Right atrium auricular region (tissue), 2 donors: ENCODE results near the gene CDCP2. TPM values are rescaled to one million over a fixed set of nuclear protein-coding genes. Genes with fewer than 3 reads are reported as not detected.

ENCODE experiments used
- DNase-seq: peaks from one replicate; pipeline ENCODE4 v3.0.0-alpha.2; 2019; ENCODE audit warnings: low spot score
- H3K27ac ChIP-seq, 2 donors: fragments of 200-600 bp; sonication (generic); 1 replicate in 1 of 2; 2 replicates in 1 of 2; pipeline ENCODE4 v1.5.1; 2016 to 2019
- H3K27me3 ChIP-seq, 2 donors: fragments of 200-600 bp; sonication (generic); one replicate each; pipeline versions ENCODE4 v1.5.1 to v1.6.0; 2017 to 2019
- H3K36me3 ChIP-seq: fragments of 200-600 bp; sonication (generic); one replicate; pipeline ENCODE4 v1.5.1; 2016
- H3K4me1 ChIP-seq, 2 donors: fragments of 200-600 bp; sonication (generic); one replicate each; pipeline versions ENCODE4 v1.5.1 to v1.6.0; 2017 to 2019
- H3K4me3 ChIP-seq, 2 donors: fragments of 200-600 bp; sonication (generic); 1 replicate in 1 of 2; 2 replicates in 1 of 2; pipeline ENCODE4 v1.5.1; 2017 to 2019; ENCODE audit warnings: mild to moderate bottlenecking in 1 of 2, moderate library complexity in 1 of 2
- H3K9me3 ChIP-seq, 2 donors: fragments of 200-600 bp; sonication (generic); one replicate each; pipeline ENCODE4 v1.5.1; 2019
- total RNA-seq, 2 donors: library from RNA; depleted of rRNA; stranded (reverse); fragments of >200 nt; gene quantifications; one replicate each; pipeline ENCODE4 v1.1.0, GENCODE V29; 2016
- TF ChIP-seq, protein P1 (sequence below), 2 donors: fragments of 200-600 bp; sonication (generic); IDR thresholded peaks; one replicate each; pipeline ENCODE4 v1.5.1; 2019; ENCODE audit warnings: antibody characterized with exemption in 2 of 2

The CDCP2 gene
- total RNA-seq, 2 donors from 2014 or later: not detected

DNA sequence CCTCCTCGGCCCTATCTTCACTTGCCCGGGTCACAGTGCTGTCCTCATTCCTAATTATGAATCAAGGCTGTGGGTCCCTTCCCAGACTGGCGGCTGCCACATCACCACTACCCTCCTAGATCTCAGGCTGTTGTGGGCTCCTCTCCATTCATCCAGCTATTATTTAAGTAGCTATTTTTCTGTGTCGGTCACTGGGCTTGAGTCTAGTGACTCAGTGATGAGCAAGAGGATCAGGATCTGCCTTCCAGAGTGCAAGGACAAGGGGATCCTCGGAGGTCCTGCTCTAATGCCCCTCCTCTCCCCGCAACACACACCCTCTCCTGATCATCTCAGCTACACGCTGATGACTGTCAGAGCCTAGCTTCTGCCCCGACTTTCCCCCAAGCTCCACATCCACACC, 34.1 kb downstream of the CDCP2 start:
- Histone ChIP-seq H3K4me3 (no peak overlapping the region), H3K9me3 (no peaks in the 10 kb centered on the region), H3K36me3 (no peaks in the 10 kb centered on the region), H3K27me3 (no peaks in the 10 kb centered on the region), H3K27ac (no peak overlapping the region), H3K4me1 (peaks cover 0 to 13% of the 10 kb centered on the region in 2 donors)
- TF ChIP-seq, protein P1, sequence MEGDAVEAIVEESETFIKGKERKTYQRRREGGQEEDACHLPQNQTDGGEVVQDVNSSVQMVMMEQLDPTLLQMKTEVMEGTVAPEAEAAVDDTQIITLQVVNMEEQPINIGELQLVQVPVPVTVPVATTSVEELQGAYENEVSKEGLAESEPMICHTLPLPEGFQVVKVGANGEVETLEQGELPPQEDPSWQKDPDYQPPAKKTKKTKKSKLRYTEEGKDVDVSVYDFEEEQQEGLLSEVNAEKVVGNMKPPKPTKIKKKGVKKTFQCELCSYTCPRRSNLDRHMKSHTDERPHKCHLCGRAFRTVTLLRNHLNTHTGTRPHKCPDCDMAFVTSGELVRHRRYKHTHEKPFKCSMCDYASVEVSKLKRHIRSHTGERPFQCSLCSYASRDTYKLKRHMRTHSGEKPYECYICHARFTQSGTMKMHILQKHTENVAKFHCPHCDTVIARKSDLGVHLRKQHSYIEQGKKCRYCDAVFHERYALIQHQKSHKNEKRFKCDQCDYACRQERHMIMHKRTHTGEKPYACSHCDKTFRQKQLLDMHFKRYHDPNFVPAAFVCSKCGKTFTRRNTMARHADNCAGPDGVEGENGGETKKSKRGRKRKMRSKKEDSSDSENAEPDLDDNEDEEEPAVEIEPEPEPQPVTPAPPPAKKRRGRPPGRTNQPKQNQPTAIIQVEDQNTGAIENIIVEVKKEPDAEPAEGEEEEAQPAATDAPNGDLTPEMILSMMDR (IDR thresholded peaks at IDR 0.05): no peak
- DNase-seq: no peak

DNA sequence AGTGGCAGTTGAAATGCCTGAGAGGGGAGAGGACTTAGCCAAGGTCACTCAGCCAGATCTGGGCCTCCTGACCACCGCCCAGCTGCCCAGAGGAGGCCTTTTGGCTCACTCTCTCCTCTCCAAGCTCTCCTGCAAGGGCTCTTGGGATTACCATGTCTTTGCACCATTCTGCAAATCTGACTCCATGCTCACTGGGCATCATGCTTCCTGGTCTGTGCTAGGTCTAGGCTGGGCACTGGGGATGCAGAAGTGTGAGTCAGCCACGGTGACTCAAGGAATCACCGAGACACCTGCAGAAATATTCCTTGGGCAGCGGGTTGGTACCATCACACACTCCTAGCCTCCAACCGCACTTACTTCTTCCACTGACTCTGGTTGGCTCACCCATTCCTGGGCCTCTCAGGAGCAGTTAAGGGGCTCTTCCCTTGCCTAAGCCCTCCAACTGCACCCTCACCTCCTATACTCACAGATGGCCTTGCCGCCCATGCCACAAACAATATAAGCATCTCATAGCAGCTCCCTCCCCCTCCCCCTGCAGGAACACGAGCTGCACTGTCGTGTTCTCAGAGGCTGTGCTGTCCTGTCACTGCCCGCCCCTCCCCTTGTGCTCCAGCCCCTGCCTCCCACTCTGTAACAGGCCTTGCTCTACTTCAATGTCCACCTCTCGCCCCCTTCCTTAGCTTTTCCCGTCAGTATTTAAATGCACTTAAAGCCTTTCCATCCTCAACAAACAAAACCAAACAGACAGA, 34.8 kb downstream of the CDCP2 start:
- Histone ChIP-seq H3K27ac (no peak overlapping the region), H3K27me3 (no peaks in the 10 kb centered on the region), H3K4me3 (no peak overlapping the region), H3K9me3 (no peaks in the 10 kb centered on the region), H3K4me1 (peaks cover 0 to 13% of the 10 kb centered on the region in 2 donors), H3K36me3 (no peaks in the 10 kb centered on the region)
- no peak for DNase-seq
- TF ChIP-seq, protein P1 (IDR thresholded peaks at IDR 0.05): no peak

DNA sequence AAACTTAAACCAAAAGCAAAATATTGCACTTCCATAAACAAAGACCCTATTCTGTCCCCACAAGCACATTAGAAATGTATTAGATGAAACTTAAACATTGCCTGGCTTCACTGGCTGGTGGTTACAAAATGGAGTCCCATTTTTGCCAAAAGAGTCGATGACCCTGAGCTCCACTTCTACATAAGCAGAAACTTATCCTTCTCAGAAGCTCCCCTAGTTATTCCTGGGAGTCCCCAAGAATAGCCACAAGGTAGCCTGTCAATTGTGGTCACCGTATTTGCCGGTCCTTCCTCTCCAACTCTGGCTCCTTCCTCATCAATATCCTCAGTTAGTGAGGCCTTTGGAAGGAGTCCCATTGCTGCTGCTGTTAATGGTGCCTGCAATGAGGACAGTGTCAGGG, 37.3 kb downstream of the CDCP2 start:
- TF ChIP-seq, protein P1 (IDR thresholded peaks at IDR 0.05): no peak
- no peak overlapping the region for H3K4me3 ChIP-seq
- H3K9me3 ChIP-seq: no peaks in the 10 kb centered on the region
- H3K27me3 ChIP-seq: no peaks in the 10 kb centered on the region
- H3K4me1 ChIP-seq: no peaks in the 10 kb centered on the region
- no peak overlapping the region for H3K27ac ChIP-seq
- no peaks in the 10 kb centered on the region for H3K36me3 ChIP-seq
- DNase-seq: no peak

DNA sequence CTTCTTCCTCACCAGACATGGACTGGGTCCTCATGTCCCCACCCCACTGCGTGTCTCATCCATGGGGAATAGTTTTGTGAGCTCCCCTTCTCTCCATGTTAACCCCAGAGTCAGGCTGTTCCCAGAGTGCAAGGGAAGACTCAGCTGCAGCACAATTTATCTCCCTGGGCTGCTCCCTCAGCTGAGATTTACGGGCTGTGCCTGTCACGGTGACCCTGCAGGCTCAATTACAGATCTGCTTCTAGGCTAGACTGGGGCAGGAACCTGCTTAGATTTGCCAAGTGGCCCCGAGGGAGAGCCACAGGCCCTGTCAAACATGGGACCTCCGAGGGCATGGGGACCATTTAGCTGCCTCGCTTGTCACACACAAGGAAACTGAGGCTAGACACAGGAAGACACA, 37.8 kb downstream of the CDCP2 start:
- no peak overlapping the region for H3K4me3 ChIP-seq
- TF ChIP-seq, protein P1 (IDR thresholded peaks at IDR 0.05): no peak
- DNase-seq: no peak

DNA sequence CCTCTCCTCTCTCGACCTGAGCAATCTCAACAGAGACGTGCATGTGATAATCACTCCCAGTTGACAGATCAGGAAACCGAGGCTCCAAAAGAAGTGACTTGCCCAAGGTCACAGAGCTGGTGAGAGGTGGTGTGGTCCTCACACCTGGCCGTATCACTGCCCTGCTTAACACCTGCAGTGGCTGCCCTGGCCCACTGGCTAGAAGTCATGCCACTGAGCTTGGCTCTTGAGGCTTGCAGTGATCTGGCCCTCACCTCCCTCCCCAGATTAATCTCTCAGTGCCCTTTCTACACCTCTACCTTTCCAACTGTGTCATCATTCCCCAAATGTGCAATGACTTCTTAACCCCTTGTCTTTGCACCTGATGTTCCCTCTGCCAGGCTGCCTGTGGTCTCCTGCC, 38.8 kb downstream of the CDCP2 start:
- Histone ChIP-seq H3K27me3 (no peaks in the 10 kb centered on the region), H3K9me3 (no peaks in the 10 kb centered on the region), H3K27ac (no peak overlapping the region), H3K36me3 (no peaks in the 10 kb centered on the region), H3K4me1 (no peaks in the 10 kb centered on the region), H3K4me3 (no peak overlapping the region)
- TF ChIP-seq, protein P1 (IDR thresholded peaks at IDR 0.05): no peak
- no peak for DNase-seq

More for the DNA sequence above, 37.8 kb downstream of the CDCP2 start:
- Histone ChIP-seq H3K4me1 (no peaks in the 10 kb centered on the region), H3K36me3 (no peaks in the 10 kb centered on the region), H3K9me3 (no peaks in the 10 kb centered on the region), H3K27ac (no peak overlapping the region), H3K27me3 (no peaks in the 10 kb centered on the region)
